GM19397 (cell line): ENCODE results near the gene TANC1.

Experiments
- ATAC-seq: cut with Tn5 transposase; IDR thresholded peaks from one replicate; pipeline ENCODE4 v1.9.1; 2021; ENCODE audit warnings: mild to moderate bottlenecking, moderate library complexity; ENCODE audit not compliant: unreplicated experiment

The TANC1 gene

DNA sequence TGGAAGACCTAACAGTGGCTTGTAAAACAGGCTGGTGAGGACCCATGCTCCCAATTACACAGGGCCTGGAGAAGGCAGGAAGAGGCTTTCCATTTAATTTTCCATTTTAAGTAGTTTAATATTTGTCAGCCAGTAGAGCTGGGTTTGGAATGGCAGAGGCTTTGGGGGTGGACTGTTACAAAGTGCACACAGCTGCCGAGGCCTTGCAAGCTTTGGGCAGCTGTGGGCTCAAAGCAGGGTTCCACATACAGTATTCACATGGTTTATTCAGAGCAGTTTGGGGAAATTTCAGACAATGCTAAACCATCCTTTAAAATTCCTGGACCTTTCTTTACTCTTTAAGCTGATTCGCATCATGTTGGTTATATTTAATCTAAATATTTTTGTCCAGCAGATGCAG is 185.5 kb downstream of the TANC1 start:
- ATAC-seq: no peak

DNA sequence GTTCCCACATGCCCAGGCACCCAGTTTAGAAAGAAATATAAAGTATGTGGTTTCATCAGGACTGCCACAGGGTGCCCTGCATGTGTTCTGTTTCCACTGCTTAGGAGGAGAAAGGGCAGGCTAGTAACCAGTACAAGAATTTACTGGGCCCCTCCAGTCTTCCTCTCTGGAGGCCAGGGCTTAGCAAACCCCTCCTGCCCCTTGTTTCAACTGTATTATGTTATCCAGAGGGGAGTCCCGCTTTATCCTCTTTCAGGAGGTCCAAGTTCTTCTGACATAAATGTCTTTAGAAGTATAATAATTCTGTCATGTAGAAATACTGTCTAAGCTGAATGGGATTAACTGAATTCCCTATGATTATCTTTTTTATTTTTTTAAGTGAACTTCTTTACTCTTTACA is 185.9 kb downstream of the TANC1 start:
- ATAC-seq: no peak

DNA sequence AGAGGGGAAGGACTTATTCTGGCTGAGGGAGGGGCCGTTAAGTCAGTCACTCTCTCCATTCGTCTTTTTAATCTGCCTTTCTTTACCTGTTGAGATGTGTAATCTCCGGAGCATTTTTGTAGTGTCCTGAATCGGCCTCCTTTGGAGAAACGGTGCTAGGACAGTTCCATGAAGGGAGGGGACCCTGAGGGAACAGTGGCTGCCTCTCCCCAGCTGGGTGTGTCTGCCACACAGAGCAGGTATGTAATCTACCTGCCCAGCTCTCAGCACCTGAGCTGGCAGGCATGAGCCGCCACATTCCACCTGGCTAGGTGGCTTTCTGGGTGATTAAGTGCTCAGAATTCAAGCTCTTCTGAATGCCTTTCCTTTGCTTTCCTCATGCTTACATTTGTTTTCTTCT is 186.9 kb downstream of the TANC1 start:
- ATAC-seq: no peak

DNA sequence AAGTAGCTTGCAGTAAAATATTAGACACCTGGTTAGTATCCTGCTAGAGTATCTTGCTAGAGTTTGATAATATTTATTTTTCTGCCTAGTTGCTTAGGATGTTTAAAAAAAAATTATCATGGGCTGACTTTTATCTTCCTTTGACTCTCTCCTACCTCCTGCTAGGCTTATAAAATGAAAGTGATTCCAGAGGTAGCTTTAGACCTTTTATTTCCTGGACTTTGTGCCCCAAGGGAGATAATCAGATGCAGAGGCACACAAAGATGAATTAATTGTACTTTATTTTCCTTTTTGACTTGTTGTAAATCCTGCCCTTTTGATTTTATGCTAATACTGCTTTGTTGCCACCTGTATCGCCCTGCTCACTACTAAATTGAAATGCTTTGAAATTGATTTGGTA is 187.4 kb downstream of the TANC1 start:
- no peak for ATAC-seq

DNA sequence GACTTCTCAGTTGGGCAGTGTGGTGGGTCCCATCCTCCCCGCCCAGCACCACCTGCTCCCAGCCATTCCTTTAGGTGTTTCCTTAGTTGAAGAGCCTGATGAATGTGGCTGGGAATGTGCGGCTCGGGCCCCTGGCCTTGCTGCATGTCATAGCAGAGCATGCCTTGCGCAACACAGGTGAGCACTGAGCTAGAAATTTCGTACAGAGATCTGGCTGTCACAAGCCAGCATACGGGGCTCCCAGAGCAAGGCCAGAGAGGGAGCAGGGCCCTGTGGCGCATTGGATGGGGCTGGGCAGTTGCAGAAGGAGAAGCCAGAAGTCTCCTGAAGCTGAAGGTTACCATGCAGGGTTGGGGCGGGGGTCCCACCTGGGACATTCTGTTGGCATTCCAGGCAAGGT is 188.4 kb downstream of the TANC1 start:
- ATAC-seq: no peak

DNA sequence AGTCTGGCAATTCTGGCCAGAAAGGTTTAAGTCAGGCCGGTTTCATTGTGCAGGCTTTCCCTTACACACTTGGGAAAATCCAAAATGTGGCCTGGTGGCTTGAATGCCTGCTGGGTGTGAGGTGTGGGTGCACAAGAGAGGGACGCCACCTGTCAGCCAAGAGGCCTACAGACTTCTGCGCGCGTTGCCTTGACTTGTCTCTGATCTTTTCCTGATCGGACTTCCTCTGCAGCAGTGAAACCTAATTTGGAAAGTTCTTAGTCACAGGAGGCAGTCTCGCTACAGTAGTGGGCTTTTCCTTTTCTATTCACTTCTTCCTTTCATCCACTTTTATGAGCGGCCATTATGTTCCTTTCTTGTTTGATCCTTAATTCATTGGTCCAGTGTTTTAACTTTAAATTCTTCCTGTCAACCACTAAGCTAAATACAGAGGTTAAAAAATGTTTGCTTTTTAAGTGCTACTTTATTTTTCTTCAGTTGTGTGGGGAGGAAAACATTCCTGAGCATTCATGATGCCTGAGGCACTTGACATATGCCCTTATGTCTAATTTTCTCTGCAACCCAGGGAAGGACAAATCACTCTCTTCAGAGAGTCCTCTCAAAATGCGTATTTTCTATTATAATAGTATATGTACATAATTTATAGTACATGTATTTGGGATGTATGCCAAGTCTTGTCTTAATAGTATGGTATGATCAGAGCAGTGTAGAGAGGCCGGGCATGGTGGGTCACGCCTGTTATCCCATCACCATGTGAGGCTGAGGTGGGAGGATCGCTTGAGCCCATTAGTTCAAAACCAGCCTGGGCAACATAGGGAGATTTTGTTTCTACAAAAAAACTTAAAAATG is 189.1 kb downstream of the TANC1 start:
- ATAC-seq: no peak

- no peak for ATAC-seq
Observed at GRCh38 chr2:159160412-159160811, 192.0 kb downstream of the TANC1 start.

- ATAC-seq: no peak
Observed at GRCh38 chr2:159160954-159161353, 192.5 kb downstream of the TANC1 start.

- peak; percentile 49 for ATAC-seq
Observed at GRCh38 chr2:159163930-159164329, 195.5 kb downstream of the TANC1 start.

DNA sequence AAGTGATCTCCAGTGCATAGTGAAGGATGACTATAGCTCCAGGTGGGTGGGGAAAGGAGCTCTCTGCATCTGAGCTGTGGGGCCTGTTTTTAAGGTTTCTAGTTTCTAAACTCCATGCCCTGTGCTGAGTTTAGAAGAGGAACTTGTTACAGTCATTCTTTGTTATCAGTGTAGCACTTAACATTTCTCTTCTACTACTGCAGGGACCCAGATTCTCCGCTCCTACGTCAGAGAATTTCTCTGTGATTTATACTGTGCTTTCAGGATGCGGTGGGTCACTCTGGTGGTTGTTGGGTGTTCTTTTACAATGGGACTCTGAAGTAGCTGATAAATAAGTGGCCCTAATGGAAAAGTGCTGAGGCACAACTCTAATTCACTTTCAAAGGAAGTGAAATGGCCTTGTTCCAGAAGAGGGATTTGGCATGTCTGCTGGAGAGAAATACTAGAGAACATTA is 196.0 kb downstream of the TANC1 start:
- ATAC-seq: no peak

GRCh38 chr2:159165048-159165447 is 196.6 kb downstream of the TANC1 start:
- ATAC-seq: no peak

- no peak for ATAC-seq
Observed at GRCh38 chr2:159168707-159169106, 200.3 kb downstream of the TANC1 start.

- no peak for ATAC-seq
Observed at GRCh38 chr2:159169187-159169586, 200.7 kb downstream of the TANC1 start.

- ATAC-seq: no peak
Observed at GRCh38 chr2:159172403-159172802, 204.0 kb downstream of the TANC1 start.

DNA sequence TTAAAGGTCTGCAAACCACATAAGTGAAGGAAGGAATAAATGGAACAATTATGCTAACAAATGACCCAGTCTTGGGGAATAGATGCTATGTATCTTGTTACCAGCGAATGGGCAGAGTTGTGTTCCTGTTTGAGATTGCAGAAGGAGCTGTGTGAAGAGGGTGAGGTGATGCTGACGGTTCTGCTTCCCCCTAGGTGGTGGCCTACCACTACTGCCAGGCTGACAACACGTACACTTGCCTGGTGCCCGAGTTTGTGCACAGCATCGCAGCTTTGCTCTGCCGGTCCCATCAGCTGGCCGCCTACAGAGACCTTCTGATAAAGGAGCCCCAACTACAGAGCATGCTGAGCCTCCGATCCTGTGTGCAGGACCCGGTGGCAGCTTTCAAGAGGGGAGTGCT is 206.3 kb downstream of the TANC1 start:
- no peak for ATAC-seq

GRCh38 chr2:159175182-159175581 is 206.7 kb downstream of the TANC1 start:
- ATAC-seq: no peak

DNA sequence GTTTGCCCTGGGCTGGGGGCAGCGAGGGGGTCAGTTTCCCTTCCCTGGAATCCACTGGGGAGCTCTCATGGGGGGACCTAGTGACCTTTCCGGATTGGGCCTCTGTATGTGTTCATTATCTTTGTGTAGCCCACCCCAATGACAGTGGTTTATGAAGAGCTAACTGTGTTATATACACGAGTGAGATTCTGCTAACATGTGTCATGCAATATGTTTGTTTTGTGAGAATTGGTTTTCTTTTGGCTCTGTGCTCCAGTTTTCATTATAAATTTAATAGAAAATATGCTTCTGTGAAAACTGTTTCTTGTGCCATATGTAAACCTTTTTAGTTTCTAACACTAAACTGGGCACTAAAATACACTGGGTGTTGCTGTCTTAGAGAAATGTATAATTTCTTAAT is 207.5 kb downstream of the TANC1 start:
- ATAC-seq: no peak

GRCh38 chr2:159176555-159176954 is 208.1 kb downstream of the TANC1 start:
- no peak for ATAC-seq

GRCh38 chr2:159177357-159177756 is 208.9 kb downstream of the TANC1 start:
- no peak for ATAC-seq

GRCh38 chr2:159177957-159178356 is 209.5 kb downstream of the TANC1 start:
- ATAC-seq: no peak

GRCh38 chr2:159179096-159179495 is 210.7 kb downstream of the TANC1 start:
- no peak for ATAC-seq

DNA sequence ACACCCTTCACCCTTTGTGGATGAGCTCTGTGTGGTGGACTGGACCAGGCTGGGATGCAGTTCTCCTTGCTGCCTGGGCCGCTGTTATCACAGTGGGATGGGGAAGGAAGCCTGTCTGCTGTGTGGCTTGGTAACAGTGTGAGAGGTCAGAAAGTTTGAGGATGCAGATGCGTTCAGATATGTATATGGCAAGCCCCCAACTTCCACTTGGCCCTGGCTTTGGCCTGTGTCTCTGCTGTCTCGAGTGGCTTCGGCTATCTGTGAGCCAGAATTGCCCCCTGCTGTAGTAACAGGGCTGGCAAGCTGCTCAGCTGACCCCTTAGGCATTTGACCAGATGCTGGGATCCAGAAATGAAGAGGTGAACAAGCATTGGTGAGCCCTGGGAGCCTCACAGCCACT is 211.3 kb downstream of the TANC1 start:
- ATAC-seq: no peak

GRCh38 chr2:159183346-159183745 is 214.9 kb downstream of the TANC1 start:
- no peak for ATAC-seq
